Measurements from ENCODE around the gene ACCS.

DNA sequence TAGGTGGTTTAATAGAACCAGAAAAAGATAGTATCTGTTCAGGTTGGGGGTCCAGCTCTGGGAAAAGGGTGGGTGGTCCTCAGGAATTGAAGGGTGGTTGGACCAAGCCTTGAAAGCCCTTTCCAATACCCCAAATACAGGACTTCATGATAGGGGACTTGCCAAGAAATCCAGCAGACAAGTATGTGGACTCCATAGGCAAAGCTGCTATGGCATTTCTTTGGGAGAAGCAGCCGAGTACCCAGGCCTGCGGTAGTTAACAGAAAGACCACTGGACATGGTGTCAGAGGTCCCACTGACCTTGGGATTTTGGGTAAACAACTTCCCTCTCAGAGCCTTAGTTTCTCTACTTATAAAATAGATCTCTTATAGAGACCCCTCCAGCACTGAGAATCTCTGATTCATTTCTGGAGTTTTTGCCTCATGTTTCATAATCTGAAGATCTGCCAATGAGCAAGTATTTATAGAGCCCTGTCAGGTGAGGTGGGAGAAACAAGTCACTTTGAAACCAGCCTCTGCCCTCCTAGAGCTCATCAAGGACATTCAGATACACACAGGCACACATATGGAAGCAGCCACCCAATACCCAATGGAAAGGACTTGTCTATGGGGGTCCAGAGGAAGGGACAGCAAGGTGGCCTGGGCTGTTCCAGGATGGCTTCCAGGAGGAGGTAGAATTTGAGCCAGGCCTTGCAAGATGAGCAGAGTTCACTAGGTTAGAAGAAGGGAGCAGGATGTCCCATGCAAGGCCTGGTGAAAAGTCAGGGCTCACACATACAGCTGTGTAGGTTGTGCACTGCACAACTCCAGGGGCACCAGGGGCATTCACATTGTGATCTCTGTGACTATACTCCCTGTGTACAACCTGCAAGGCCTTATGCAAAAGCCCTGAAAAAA lies 49.3 kb upstream of the ACCS start:
- TF ChIP-seq, protein P1, sequence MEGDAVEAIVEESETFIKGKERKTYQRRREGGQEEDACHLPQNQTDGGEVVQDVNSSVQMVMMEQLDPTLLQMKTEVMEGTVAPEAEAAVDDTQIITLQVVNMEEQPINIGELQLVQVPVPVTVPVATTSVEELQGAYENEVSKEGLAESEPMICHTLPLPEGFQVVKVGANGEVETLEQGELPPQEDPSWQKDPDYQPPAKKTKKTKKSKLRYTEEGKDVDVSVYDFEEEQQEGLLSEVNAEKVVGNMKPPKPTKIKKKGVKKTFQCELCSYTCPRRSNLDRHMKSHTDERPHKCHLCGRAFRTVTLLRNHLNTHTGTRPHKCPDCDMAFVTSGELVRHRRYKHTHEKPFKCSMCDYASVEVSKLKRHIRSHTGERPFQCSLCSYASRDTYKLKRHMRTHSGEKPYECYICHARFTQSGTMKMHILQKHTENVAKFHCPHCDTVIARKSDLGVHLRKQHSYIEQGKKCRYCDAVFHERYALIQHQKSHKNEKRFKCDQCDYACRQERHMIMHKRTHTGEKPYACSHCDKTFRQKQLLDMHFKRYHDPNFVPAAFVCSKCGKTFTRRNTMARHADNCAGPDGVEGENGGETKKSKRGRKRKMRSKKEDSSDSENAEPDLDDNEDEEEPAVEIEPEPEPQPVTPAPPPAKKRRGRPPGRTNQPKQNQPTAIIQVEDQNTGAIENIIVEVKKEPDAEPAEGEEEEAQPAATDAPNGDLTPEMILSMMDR (IDR thresholded peaks at IDR 0.05 in 4 of 5, conservative IDR thresholded peaks at IDR 0.05 in 1 of 5) = no peak
- no peak for TF ChIP-seq POLR2A (IDR thresholded peaks at IDR 0.05)
